ENCODE results near the gene TNRC18. TPM values are rescaled to one million over a fixed set of nuclear protein-coding genes. Genes with fewer than 3 reads are reported as not detected.

The TNRC18 gene
- total and polyA plus RNA-seq, 9 of the 15 experiments (the other 6 are each of a cell fraction or from before 2014, with no cell fraction given), result 0.03 to 43.2 (median 18.0) TPM

DNA sequence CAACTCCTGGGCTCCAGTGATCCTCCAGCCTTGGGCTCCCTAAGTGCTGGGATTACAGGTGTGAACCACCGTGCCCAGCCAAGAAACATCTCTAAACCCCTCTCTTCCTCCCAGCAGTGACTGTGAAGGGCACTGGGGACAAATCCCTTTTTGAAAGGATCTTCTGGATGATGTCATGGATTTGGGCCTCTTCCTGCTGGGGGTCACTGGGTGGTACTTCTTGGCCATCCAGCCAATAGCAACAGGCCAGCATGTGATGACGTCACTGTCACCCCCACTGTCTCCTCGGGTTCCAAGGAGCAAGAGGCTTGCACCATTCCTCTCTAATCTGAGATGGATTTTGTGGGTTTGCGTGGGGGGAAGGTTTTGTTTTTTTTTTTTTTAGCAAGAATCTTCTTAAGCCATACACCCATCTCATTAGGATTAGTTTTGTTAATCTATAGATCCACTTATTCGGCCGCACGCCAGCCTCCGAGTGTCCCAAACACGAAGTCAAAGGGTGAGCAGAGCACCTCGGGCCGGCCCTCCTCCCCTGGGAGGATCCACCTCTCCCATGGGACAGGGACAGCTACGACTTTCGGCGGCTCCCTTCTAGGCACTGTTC, 29.4 kb upstream of the TNRC18 start (continued):
- TF ChIP-seq ZNF407 (IDR thresholded peaks at IDR 0.05; ENCODE audit: low read depth) (no peak), GTF2F1 (IDR thresholded peaks at IDR 0.05; ENCODE audit: low read depth, low read length) (no peak), MLLT1 (IDR thresholded peaks at IDR 0.05) (0 out of 4 replicates have a peak, but pooled peaks of 1 of the 2 experiments have one; percentile 4), RBBP5 (IDR thresholded peaks at IDR 0.05; ENCODE audit: borderline replicate concordance, insufficient read depth, low read length, poor library complexity, severe bottlenecking) (no peak), RBM39 (optimal IDR thresholded peaks at IDR 0.05; ENCODE audit: low read depth, low read length) (no peak), ZNF224 (CRISPR knock-in tag; IDR thresholded peaks at IDR 0.05) (no peak), SPI1 (IDR thresholded peaks at IDR 0.05; ENCODE audit: borderline replicate concordance, low read depth, low read length) (no peak), ATF2 (CRISPR knock-in tag; IDR thresholded peaks at IDR 0.05) (peak; percentile 89; the same call in 1 of the 2 replicates), TAF15 (IDR thresholded peaks at IDR 0.05; ENCODE audit: low read depth, low read length) (no peak), TOE1 (IDR thresholded peaks at IDR 0.05; ENCODE audit: borderline replicate concordance) (peak; percentile 6; the same call in 1 of the 2 replicates), TOE1 (CRISPR knock-in tag; IDR thresholded peaks at IDR 0.05; ENCODE audit: borderline replicate concordance, low read depth) (no peak), NR2F6 (CRISPR knock-in tag; IDR thresholded peaks at IDR 0.05) (no peak), BCL6 (CRISPR knock-in tag; IDR thresholded peaks at IDR 0.05) (no peak), KAT8 (IDR thresholded peaks at IDR 0.05; ENCODE audit: low read depth) (no peak), RUNX1 (IDR thresholded peaks at IDR 0.05; ENCODE audit: low read depth) (no peak), NFIX (CRISPR knock-in tag; IDR thresholded peaks at IDR 0.05; ENCODE audit: low read depth) (no peak), MYNN (IDR thresholded peaks at IDR 0.05) (no peak), MYNN (CRISPR knock-in tag; IDR thresholded peaks at IDR 0.05) (no peak)
